AG04450 (cell line): ENCODE measurements around the gene MLST8. TPM values are rescaled to one million over a fixed set of nuclear protein-coding genes. Genes with fewer than 3 reads are reported as not detected.

Experiments used
- CTCF ChIA-PET: fragments of 300-600, 350-600 bp; formaldehyde crosslinking; extraction: SDS; loops from one replicate; lab custom pipeline; 2022; ENCODE audit warnings: antibody characterized with exemption, inconsistent platforms; lab: Charles Lee
- POLR2A ChIA-PET: fragments of 350-600 bp; formaldehyde crosslinking; extraction: SDS; loops from one replicate; lab custom pipeline; 2021; ENCODE audit warnings: antibody characterized with exemption, inconsistent platforms; lab: Yijun Ruan, JAX
- DNase-seq: peaks from one replicate; pipeline ENCODE4 v3.0.0-alpha.2; 2011; ENCODE audit warnings: low read depth, low spot score
- H3K27ac ChIP-seq: one replicate; pipeline ENCODE4 v1.5.1; 2012; ENCODE audit warnings: low read depth, low read length, control low read depth
- H3K27me3 ChIP-seq: one replicate; pipeline ENCODE4 v1.6.0; 2012; ENCODE audit warnings: low read length; ENCODE audit not compliant: control insufficient read depth, insufficient read depth
- H3K4me3 ChIP-seq: 2 replicates; pipeline ENCODE4 v1.5.1; 2011; ENCODE audit warnings: mild to moderate bottlenecking, low read depth, low read length, control low read depth
- H3K9me3 ChIP-seq: 2 replicates; pipeline ENCODE4 v1.5.1; 2012; ENCODE audit warnings: low read length; ENCODE audit not compliant: control insufficient read depth, insufficient read depth
- polyA plus RNA-seq: library from polyadenylated mRNA; depleted of rRNA; stranded (reverse); fragments of >200 nt; gene quantifications from 2 replicates; pipeline ENCODE4 v1.2.3, GENCODE V29; 2011
- TF ChIP-seq, protein P1 (sequence below): IDR thresholded peaks from 2 replicates; pipeline ENCODE4 v1.5.1; 2011; ENCODE audit warnings: low read depth, low read length, control low read depth, inconsistent platforms

Gene MLST8
- polyA plus RNA-seq, 1 experiment: 41.1 TPM

DNA sequence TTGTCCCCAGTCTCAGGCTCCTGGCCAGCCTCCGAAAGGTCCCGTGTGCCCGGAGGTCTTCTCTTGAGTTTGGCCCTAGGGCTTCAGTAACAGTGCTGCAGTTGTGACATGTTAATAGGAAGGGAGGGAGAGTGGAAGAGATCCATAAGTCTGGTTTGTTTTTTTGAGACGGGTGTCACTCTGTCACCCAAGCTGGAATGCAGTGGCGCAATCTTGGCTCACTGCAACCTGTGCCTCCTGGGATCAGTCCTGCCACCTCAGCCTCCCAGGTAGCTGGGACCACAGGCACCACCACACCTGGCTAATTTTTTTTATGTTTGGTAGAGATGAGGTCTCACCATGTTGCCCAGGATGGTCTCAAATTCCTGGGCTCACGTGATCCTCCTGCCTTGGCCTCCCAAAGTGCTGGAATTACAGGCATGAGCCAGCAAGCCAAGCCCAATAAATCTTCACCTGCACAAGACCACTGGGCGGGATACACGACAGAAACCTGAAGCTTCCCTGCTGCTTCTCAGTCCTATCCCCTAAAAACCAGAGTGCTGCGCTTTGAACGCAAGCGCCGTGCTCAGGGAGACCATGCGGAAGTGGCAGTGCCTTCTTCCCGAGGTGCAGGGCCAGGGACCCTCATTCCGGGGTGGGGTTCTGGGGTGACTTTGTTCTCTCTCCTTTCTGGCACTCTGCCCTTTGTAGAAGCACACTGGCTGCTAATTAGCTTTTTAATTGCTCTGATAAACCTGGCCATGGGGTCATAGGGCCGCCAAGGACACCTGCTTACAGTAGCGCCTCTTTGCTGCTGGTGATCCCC, 38.8 kb upstream of the MLST8 start:
- ChIA-PET CTCF (interaction anchor here (0.7 kb wide), 1 partner anchor 11 kb away, joined by 7 read pairs; the partner anchor contains the start of gene TRAF7), POLR2A (interaction anchor here (3.2 kb wide), 1 partner anchor 11 kb away, joined by 15 read pairs; the partner anchor contains the start of gene TRAF7)
- H3K9me3 ChIP-seq: peaks cover 14% of the 10 kb centered on the region
- H3K4me3 ChIP-seq: no peak overlapping the region
- DNase-seq: no peak
- H3K27me3 ChIP-seq: no peaks in the 10 kb centered on the region
- TF ChIP-seq, protein P1, sequence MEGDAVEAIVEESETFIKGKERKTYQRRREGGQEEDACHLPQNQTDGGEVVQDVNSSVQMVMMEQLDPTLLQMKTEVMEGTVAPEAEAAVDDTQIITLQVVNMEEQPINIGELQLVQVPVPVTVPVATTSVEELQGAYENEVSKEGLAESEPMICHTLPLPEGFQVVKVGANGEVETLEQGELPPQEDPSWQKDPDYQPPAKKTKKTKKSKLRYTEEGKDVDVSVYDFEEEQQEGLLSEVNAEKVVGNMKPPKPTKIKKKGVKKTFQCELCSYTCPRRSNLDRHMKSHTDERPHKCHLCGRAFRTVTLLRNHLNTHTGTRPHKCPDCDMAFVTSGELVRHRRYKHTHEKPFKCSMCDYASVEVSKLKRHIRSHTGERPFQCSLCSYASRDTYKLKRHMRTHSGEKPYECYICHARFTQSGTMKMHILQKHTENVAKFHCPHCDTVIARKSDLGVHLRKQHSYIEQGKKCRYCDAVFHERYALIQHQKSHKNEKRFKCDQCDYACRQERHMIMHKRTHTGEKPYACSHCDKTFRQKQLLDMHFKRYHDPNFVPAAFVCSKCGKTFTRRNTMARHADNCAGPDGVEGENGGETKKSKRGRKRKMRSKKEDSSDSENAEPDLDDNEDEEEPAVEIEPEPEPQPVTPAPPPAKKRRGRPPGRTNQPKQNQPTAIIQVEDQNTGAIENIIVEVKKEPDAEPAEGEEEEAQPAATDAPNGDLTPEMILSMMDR: no peak
- no peak overlapping the region for H3K27ac ChIP-seq

DNA sequence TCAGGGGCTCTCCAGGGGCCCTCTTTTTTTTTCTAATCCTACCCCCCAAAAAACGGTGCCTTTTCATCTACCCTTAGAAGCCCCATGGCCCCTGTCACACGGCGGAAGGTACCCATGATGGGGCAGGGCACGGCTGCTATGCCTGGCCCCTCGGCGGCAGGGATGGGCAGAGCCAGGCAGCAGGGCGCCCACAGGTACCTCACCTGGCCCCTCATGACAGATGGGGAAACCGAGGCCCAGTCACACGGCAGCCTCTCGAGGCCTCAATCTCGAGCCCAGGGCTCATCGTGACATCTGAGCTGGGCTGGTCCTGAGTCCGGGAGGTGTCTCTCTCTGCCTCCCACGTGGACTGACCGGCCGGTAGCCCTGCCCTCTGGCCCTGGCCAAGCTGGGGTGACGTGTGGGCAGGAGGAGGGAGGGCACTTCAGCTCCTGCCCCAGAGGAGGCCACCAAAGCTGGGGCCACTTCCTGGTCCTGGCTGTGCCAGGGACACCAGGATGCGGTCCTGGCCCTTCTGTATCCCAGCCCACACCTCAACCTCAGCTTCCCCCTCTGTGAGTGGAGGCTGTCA, 38.1 kb upstream of the MLST8 start:
- TF ChIP-seq, protein P1: no peak
- POLR2A ChIA-PET: interaction anchor here (3.2 kb wide), 1 partner anchor 12 kb away, joined by 15 read pairs; the partner anchor contains the start of gene TRAF7

DNA sequence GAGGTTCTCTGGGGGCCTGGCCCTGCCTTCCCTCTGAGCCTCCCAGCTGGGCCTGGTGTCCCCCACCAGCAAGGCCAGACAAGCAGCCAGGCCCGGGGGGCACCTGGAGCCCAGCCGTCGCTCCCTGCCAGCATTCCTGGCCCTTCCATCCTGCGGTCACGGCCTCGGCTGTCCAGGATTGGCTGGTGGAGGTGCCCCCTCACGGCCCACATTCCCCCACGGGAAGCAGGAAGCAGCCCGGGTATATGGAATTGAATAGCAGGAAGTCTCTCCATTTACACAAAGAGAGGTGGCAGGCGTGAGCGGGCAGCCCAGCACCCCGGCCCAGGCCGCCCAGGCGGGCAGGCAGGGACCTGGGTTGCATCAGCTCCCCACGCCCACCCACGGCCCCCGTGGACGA, 35.2 kb upstream of the MLST8 start:
- no peak for DNase-seq
- H3K27ac ChIP-seq: no peak overlapping the region
- no peaks in the 10 kb centered on the region; the same call in 1 of the 2 replicates for H3K9me3 ChIP-seq
- CTCF ChIA-PET: no interaction called here
- H3K4me3 ChIP-seq: no peak overlapping the region
- POLR2A ChIA-PET: no interaction called here
- H3K27me3 ChIP-seq: no peaks in the 10 kb centered on the region
- TF ChIP-seq, protein P1: no peak

More for the DNA sequence above, 38.1 kb upstream of the MLST8 start:
- CTCF ChIA-PET: interaction anchor here (0.7 kb wide), 1 partner anchor 12 kb away, joined by 7 read pairs; the partner anchor contains the start of gene TRAF7
- Histone ChIP-seq H3K27me3 (no peaks in the 10 kb centered on the region), H3K4me3 (no peak overlapping the region), H3K27ac (no peak overlapping the region), H3K9me3 (peaks cover 14% of the 10 kb centered on the region)
- no peak for DNase-seq

DNA sequence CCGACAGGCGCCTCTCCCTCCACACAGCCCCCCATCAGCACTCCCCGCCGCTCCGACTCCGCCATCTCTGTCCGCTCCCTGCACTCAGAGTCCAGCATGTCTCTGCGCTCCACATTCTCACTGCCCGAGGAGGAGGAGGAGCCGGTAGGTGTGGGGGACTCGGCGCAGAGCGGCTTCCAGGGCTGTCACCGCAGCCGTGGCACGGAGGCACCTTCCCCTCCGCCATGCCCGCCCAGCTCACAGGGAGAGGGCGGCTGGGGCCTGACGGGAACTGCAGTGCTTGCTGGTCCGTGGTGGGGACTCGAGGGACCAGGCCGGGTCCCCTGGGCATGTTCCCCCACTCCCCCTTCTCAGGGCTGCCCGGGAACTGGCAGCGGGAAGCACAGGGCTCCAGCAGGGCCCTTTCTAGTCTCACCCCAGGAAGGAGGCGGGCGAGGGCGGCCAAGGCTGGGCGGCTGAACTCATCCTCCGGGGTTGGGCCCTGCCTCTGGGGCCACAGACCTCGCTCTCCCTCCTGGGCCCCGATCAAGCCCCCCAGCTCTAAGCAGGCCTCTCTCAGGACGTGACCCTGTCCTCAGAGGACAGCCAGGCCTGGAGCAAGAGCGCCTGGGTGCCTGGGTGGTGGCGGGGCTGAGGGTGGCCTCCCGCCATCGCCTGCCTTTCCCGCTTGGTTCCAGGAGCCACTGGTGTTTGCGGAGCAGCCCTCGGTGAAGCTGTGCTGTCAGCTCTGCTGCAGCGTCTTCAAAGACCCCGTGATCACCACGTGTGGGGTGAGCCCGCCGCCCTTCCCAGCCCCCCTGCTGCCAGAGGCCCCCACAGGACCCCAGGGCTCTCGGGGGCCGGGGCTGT, 34.4 kb upstream of the MLST8 start:
- Histone ChIP-seq H3K9me3 (no peaks in the 10 kb centered on the region; the same call in 1 of the 2 replicates), H3K27ac (no peak overlapping the region), H3K4me3 (no peak overlapping the region), H3K27me3 (no peaks in the 10 kb centered on the region)
- DNase-seq: no peak
- POLR2A ChIA-PET: no interaction called here
- CTCF ChIA-PET: no interaction called here
- TF ChIP-seq, protein P1: no peak
